ENCODE results near the gene UTP14A.
"Not testable (repeated sequence)": the region's sequence is repeated elsewhere in the genome, so short reads cannot be mapped to it uniquely, and the experiment has no call there.

UTP14A gene

GRCh38 chrX:129905787-129906580, at the start of gene UTP14A:
Gene UTP14A (plus strand): TSS chrX:129906164. CDS start chrX:129906211, 47 bp downstream.
- FAIRE-seq (no peak), DNase-seq (ENCODE audit: insufficient read length, low spot score) (peak; percentile 51)

DNA sequence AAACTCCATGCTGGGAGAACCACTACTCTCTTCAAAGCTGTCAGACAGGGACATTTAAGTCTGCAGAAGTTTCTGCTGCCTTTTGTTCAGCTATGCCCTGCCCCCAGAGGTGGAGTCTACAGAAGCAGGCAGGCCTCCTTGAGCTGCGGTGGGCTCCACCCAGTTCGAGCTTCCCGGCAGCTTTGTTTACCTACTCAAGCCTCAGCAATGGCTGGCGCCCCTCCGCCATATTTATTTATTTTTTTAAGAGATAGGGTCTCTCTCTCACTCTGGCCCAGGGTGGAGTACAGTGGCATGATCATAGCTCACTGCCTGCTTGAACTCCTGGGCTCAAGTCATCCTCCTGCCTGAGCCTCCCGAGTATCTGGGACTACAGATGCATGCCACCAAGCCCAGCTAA, 46.8 kb upstream of the UTP14A start:
- not testable (repeated sequence) for FAIRE-seq; DNase-seq (ENCODE audit: insufficient read length, low spot score)

DNA sequence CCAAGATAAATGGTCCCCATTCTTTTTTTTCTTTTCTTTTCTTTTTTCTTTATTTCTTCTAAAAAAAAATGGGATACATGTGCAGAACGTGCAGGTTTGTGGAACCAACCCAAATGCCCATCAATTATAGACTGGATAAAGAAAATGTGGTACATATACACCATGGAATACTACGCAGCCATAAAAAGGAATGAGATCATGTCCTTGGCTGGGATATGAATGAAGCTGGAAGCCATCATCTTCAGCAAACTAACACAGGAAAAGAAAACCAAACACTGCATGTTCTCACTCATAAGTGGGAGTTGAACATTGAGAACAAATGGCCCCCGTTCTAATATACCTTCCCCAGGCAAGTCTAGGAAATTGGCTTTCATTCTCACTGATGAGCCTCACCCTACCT, 39.6 kb upstream of the UTP14A start:
- not testable (repeated sequence) for FAIRE-seq; DNase-seq (ENCODE audit: insufficient read length, low spot score)

- no peak for FAIRE-seq
- no peak for DNase-seq (ENCODE audit: insufficient read length, low spot score)
Observed at GRCh38 chrX:129872524-129872923, 33.4 kb upstream of the UTP14A start.

- peak; percentile 0 for DNase-seq (ENCODE audit: insufficient read length, low spot score)
- FAIRE-seq, result no peak
Observed at GRCh38 chrX:129875669-129876068, 30.3 kb upstream of the UTP14A start.

DNA sequence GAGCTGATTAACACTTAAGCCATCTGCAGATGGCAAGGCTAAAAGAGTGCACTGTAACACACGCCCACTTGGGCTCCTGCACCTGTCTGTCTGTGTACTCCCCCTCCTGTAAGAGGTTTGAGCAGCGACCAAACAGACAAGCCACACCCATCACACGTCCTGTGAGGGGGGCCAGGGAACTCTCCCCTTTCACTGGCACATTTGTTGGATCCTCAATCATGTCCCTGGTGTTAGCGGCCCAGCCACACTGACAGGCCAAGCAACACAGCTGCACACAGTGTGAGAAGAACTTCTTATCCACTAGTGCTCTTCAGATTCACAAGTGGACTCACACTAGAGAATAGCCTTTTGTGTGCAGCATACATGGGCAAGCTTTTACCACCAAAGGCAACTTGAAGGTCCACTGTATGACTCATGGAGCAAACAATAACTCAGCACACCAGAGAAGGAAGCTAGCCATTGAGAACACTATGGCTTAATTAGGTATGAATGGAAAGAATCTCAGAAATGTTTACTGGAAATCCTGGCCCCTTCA, 29.1 kb upstream of the UTP14A start:
- DNase-seq (ENCODE audit: insufficient read length, low spot score) (peak; percentile 0), FAIRE-seq (no peak)

GRCh38 chrX:129877401-129877800, 28.6 kb upstream of the UTP14A start:
- no peak for FAIRE-seq
- no peak for DNase-seq (ENCODE audit: insufficient read length, low spot score)

DNA sequence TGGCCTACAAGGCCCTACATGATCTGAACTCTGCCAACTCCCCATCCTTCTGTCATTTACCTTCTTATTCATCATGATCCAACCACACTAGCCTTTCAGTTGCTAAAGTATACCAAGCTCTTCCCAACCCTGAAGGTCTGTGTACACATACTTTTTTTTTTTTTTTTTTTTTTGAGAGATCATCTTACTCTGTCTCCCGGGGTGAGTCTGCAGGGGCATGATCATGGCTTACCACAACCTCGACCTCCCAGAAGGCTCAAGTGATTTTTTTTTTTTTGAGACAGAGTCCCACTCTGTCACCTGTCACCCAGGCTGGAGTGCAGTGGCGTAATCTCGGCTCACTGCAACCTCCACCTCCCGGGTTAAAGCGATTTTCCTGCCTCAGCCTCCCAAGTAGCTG, 5.9 kb upstream of the UTP14A start:
- no peak for DNase-seq (ENCODE audit: insufficient read length, low spot score)
- no peak for FAIRE-seq

GRCh38 chrX:129908636-129909035, 2.7 kb downstream of the UTP14A start:
- DNase-seq (ENCODE audit: insufficient read length, low spot score) (no peak), FAIRE-seq (no peak)

- DNase-seq (ENCODE audit: insufficient read length, low spot score) (peak; percentile 10), FAIRE-seq (no peak)
Observed at GRCh38 chrX:129925305-129926092, 19.5 kb downstream of the UTP14A start.

GRCh38 chrX:129930941-129931410, 25.0 kb downstream of the UTP14A start:
- no peak for DNase-seq (ENCODE audit: insufficient read length, low spot score)

GRCh38 chrX:129931411-129932015, 25.5 kb downstream of the UTP14A start:
- FAIRE-seq (no peak), DNase-seq (ENCODE audit: insufficient read length, low spot score) (peak; percentile 69)

More at GRCh38 chrX:129930941-129931410, 25.0 kb downstream of the UTP14A start:
- no peak for FAIRE-seq

- DNase-seq (ENCODE audit: insufficient read length, low spot score) (peak; percentile 51), FAIRE-seq (no peak)
Observed at GRCh38 chrX:129932016-129932820, 26.3 kb downstream of the UTP14A start.

- DNase-seq (ENCODE audit: insufficient read length, low spot score), result no peak
Observed at GRCh38 chrX:129932821-129933321, 26.9 kb downstream of the UTP14A start.

GRCh38 chrX:129933700-129934099, 27.7 kb downstream of the UTP14A start:
- FAIRE-seq, result no peak
- no peak for DNase-seq (ENCODE audit: insufficient read length, low spot score)

More at GRCh38 chrX:129932821-129933321, 26.9 kb downstream of the UTP14A start:
- no peak for FAIRE-seq

DNA sequence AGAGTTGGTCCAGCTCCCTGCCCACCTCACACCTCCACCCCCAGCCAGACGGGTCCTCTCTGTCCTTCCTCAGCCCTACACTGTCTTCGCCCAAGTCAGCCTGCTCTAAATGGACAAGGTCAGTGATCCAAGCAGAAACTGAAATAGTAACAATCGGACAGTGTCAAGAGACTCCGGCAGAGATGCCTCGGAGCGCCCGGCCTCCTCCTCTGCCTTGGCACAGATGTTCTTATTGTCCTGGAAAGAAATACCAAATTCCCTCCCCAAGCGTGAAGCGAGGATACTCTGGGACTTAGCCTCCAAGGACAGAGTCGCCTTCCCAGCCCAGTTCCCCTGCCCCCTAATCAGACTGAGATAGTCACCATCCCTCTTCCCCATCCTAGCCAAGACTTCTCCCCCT, 28.5 kb downstream of the UTP14A start:
- FAIRE-seq, result no peak
- no peak for DNase-seq (ENCODE audit: insufficient read length, low spot score)

DNA sequence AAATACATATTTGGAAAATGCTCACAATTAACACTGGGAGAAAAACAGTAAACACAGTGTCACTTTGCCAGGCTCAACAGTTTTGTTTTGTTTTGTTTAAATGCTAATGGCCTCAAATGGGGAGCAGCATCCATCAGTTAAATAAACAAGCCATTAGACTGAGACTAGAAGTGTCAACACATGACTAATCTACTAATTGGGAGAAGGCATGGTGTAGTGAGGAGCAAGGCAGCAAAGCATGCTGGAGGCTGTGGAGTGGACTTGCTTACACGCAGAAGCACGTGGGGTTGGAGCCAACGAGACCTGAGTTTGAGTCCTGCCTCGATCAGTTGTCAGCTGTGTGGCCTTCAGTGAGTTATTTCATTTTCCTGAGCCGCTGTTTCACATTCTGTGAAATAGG, 29.0 kb downstream of the UTP14A start:
- no peak for DNase-seq (ENCODE audit: insufficient read length, low spot score)
- FAIRE-seq, result no peak

GRCh38 chrX:129938081-129938480, 32.1 kb downstream of the UTP14A start:
- DNase-seq (ENCODE audit: insufficient read length, low spot score) (no peak), FAIRE-seq (no peak)

DNA sequence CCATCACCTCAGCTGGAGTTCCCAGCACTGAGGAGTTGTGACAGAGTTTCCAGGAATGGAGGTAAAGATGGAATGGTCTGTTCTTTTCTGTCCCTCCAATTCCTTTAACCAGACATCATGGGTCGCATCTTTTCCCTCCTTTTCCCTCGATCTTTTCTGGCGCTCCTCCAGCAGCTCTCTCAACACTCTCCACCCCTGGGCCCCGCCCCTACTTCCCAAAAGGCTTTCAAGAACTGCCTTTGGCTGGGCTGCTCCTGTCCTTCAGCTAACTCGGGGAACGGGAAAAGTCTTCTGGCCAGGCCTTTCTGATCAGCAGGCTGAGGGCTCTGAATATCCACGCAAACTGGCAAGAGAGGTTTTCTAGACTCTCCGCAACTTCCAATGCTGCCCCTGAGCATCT, 34.0 kb downstream of the UTP14A start:
- FAIRE-seq, result no peak

GRCh38 chrX:129940721-129941120, 34.8 kb downstream of the UTP14A start:
- no peak for DNase-seq (ENCODE audit: insufficient read length, low spot score)
- FAIRE-seq, result no peak

More for the DNA sequence above, 34.0 kb downstream of the UTP14A start:
- DNase-seq (ENCODE audit: insufficient read length, low spot score), result no peak
